H9 (cell line): ENCODE results near the gene ABTB1. TPM values are rescaled to one million over a fixed set of nuclear protein-coding genes. Genes with fewer than 3 reads are reported as not detected.

Experiments used
- DNase-seq: peaks from one replicate; pipeline ENCODE4 v3.0.0-alpha.2; 2017
- H2AFZ ChIP-seq: one replicate; pipeline ENCODE4 v1.6.1; 2013; ENCODE audit warnings: mild to moderate bottlenecking, low read length, control low read depth, moderate library complexity
- H2AK5ac ChIP-seq: 2 replicates; pipeline ENCODE4 v1.6.1; 2013; ENCODE audit warnings: low read length, control low read depth, mixed read lengths; ENCODE audit not compliant: insufficient read length
- H2BK120ac ChIP-seq: one replicate; pipeline ENCODE4 v1.6.1; 2013; ENCODE audit warnings: low read depth, mild to moderate bottlenecking, low read length, control low read depth, inconsistent platforms; ENCODE audit not compliant: poor library complexity, severe bottlenecking
- H2BK12ac ChIP-seq: 2 replicates; pipeline ENCODE4 v1.6.1; 2013; ENCODE audit warnings: low read length, control low read depth, mixed read lengths, low read depth; ENCODE audit not compliant: insufficient read length
- H2BK15ac ChIP-seq: 2 replicates; pipeline ENCODE4 v1.6.1; 2013; ENCODE audit warnings: low read depth, low read length, control low read depth
- H2BK20ac ChIP-seq: one replicate; pipeline ENCODE4 v1.6.1; 2013; ENCODE audit warnings: low read depth, mild to moderate bottlenecking, low read length, control low read depth, inconsistent platforms; ENCODE audit not compliant: poor library complexity, severe bottlenecking
- H2BK5ac ChIP-seq: 2 replicates; pipeline ENCODE4 v1.6.1; 2013; ENCODE audit warnings: low read length, control low read depth, mixed read lengths; ENCODE audit not compliant: insufficient read length
- H3K14ac ChIP-seq: 2 replicates; pipeline ENCODE4 v1.6.1; 2013; ENCODE audit warnings: low read length, control low read depth; ENCODE audit not compliant: insufficient read depth
- H3K18ac ChIP-seq: 2 replicates; pipeline ENCODE4 v1.6.1; 2013; ENCODE audit warnings: low read depth, mild to moderate bottlenecking, mixed read lengths, low read length, control low read depth; ENCODE audit not compliant: insufficient read length
- H3K23ac ChIP-seq: 2 replicates; pipeline ENCODE4 v1.6.1; 2013; ENCODE audit warnings: low read length, control low read depth, mixed read lengths, low read depth; ENCODE audit not compliant: insufficient read length
- H3K23me2 ChIP-seq: 2 replicates; pipeline ENCODE4 v1.6.1; 2013; ENCODE audit warnings: low read depth, mild to moderate bottlenecking, mixed read lengths, low read length, control low read depth; ENCODE audit not compliant: insufficient read length, poor library complexity, severe bottlenecking
- H3K27ac ChIP-seq: 2 replicates; pipeline ENCODE4 v1.5.1; 2013; ENCODE audit warnings: low read length, control low read depth, mixed read lengths, low read depth; ENCODE audit not compliant: insufficient read length
- H3K27me3 ChIP-seq: 2 replicates; pipeline ENCODE4 v1.6.1; 2013; ENCODE audit warnings: low read length, control low read depth, inconsistent platforms; ENCODE audit not compliant: insufficient read depth
- H3K4ac ChIP-seq: 2 replicates; pipeline ENCODE4 v1.6.1; 2013; ENCODE audit warnings: low read depth, mild to moderate bottlenecking, control low read depth, inconsistent platforms, low read length, moderate library complexity
- H3K4me1 ChIP-seq: 2 replicates; pipeline ENCODE4 v1.6.1; 2013; ENCODE audit warnings: low read length, control low read depth, inconsistent platforms; ENCODE audit not compliant: insufficient read depth
- H3K4me2 ChIP-seq: 2 replicates; pipeline ENCODE4 v1.6.1; 2013; ENCODE audit warnings: low read length, control low read depth, mixed read lengths; ENCODE audit not compliant: insufficient read length, insufficient read depth
- H3K56ac ChIP-seq: 2 replicates; pipeline ENCODE4 v1.6.1; 2013; ENCODE audit warnings: low read depth, mild to moderate bottlenecking, mixed read lengths, low read length, control low read depth; ENCODE audit not compliant: insufficient read length
- H3K79me1 ChIP-seq: 2 replicates; pipeline ENCODE4 v1.6.1; 2013; ENCODE audit warnings: low read depth, mild to moderate bottlenecking, moderate library complexity, low read length, control low read depth, inconsistent platforms; ENCODE audit not compliant: insufficient read depth, poor library complexity, severe bottlenecking
- H3K79me2 ChIP-seq: 2 replicates; pipeline ENCODE4 v1.6.1; 2013; ENCODE audit warnings: low read length, control low read depth, inconsistent platforms; ENCODE audit not compliant: insufficient read depth
- H3K9ac ChIP-seq: 2 replicates; pipeline ENCODE4 v1.6.1; 2013; ENCODE audit warnings: low read length, control low read depth, mixed read lengths; ENCODE audit not compliant: insufficient read length; ENCODE audit errors: extremely low read depth
- H3K9me3 ChIP-seq: one replicate; pipeline ENCODE4 v1.6.1; 2013; ENCODE audit warnings: low read depth, low read length, inconsistent platforms; ENCODE audit not compliant: control insufficient read depth
- H3T11ph ChIP-seq: one replicate; pipeline ENCODE4 v1.6.1; 2013; ENCODE audit warnings: mild to moderate bottlenecking, low read length, control low read depth, inconsistent platforms
- H4K20me1 ChIP-seq: one replicate; pipeline ENCODE4 v1.6.1; 2013; ENCODE audit not compliant: control insufficient read depth, insufficient read length, insufficient read depth
- H4K5ac ChIP-seq: 2 replicates; pipeline ENCODE4 v1.6.1; 2013; ENCODE audit warnings: low read depth, mild to moderate bottlenecking, mixed read lengths, low read length, control low read depth; ENCODE audit not compliant: insufficient read length
- H4K8ac ChIP-seq: replicated peaks from 2 replicates; pipeline ENCODE4 v1.6.1; 2013; ENCODE audit warnings: low read length, control low read depth, mixed read lengths, low read depth; ENCODE audit not compliant: insufficient read length
- H4K91ac ChIP-seq: 2 replicates; pipeline ENCODE4 v1.6.1; 2013; ENCODE audit warnings: low read depth, mild to moderate bottlenecking, moderate library complexity, mixed read lengths, low read length, control low read depth; ENCODE audit not compliant: insufficient read length
- H3K27ac Mint-ChIP-seq, 3 experiments: 2 replicates in 2 of 3; 3 replicates in 1 of 3; pipeline ENCODE4 v1.8.0; 2020 to 2021; ENCODE audit warnings: mixed read lengths in 3 of 3, mild to moderate bottlenecking in 1 of 3, moderate library complexity in 1 of 3
- H3K27me3 Mint-ChIP-seq: 2 replicates; pipeline ENCODE4 v1.8.0; 2021; ENCODE audit warnings: low read depth, mild to moderate bottlenecking, moderate library complexity, mixed read lengths
- H3K36me3 Mint-ChIP-seq, 3 experiments: 2 replicates in 2 of 3; 3 replicates in 1 of 3; pipeline ENCODE4 v1.8.0; 2020 to 2021; ENCODE audit warnings: low read depth in 3 of 3, mixed read lengths in 3 of 3; ENCODE audit not compliant: insufficient read depth in 1 of 3
- H3K4me1 Mint-ChIP-seq, 2 experiments: 2 replicates each; pipeline ENCODE4 v1.8.0; 2020; ENCODE audit warnings: mixed read lengths in 2 of 2
- H3K4me3 Mint-ChIP-seq, 2 experiments: 2 replicates in 1 of 2; 3 replicates in 1 of 2; pipeline ENCODE4 v1.8.0; 2020 to 2021; ENCODE audit warnings: mild to moderate bottlenecking in 2 of 2, mixed read lengths in 2 of 2, moderate library complexity in 1 of 2
- H3K9me3 Mint-ChIP-seq, 2 experiments: 2 replicates in 1 of 2; 3 replicates in 1 of 2; pipeline ENCODE4 v1.8.0; 2020; ENCODE audit warnings: mild to moderate bottlenecking in 2 of 2, mixed read lengths in 2 of 2, moderate library complexity in 1 of 2
- WGBS: extraction: QIAGEN DNeasy Blood & Tissue Kit; methylation state at CpG from one replicate; pipeline ENCODE4 v1.1.7; 2013; ENCODE audit warnings: missing lambda C conversion rate, low lambda C conversion rate, mixed read lengths; ENCODE audit not compliant: insufficient read length; ENCODE audit errors: extremely low coverage; 5-methylcytosine and 5-hydroxymethylcytosine counted together
- total RNA-seq: library from RNA; stranded (reverse); gene quantifications from 2 replicates; pipeline ENCODE4 v1.2.1, GENCODE V29; 2021
- TF ChIP-seq, protein P1 (sequence below): fragments of 200-600 bp; sonication (generic); conservative IDR thresholded peaks from 3 replicates; pipeline ENCODE4 v1.8.0; 2021; ENCODE audit warnings: antibody characterized with exemption, mild to moderate bottlenecking

ABTB1 gene
- total RNA-seq, 1 experiment from 2014 or later: 6.2 TPM

DNA sequence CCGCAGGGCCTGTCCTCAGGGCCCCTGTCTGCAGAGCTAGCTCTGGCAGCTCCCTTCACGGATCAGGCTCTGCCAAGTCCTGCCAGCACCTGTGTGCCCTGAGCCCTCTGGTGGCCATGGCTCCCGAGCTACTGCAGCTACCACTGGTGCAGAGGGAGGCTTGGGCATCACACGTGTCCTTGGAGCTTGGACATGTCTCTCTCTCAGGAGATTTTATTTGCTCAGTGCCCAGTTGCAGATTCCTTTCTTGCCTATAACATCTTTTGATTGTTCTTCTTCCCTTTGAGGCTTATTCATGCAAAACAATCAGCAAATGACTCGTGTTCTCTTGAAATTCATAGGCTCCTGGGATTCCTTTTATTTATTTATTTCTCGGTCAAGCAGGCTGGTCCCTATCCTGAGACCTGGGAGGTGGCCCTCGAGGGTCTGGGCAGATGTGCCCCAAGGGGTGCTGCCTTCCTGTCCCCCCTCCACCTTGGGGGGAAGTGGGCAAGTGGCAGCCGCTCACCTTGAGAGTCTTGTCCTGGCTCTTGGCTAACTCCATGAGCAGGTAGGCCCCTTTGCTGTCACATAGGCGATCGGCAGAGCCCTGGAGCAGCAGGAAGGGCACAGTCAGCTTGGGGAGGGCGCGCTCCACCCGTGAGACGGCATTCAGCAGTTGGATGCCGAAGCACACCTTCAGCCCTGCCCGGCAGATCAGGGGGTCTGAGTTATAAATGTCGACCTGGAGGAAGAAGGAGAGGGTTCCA is 21.9 kb downstream of the ABTB1 start:
- Histone ChIP-seq H3K27me3 (no peaks in the 10 kb centered on the region), H2AK5ac (no peak overlapping the region), H3K9ac (no peak overlapping the region), H3K4me2 (no peak overlapping the region), H2BK15ac (no peak overlapping the region), H3K18ac (no peak overlapping the region), H3K14ac (no peak overlapping the region), H2BK120ac (no peak overlapping the region), H3K79me2 (no peaks in the 10 kb centered on the region), H3K23me2 (no peaks in the 10 kb centered on the region), H2AFZ (no peak overlapping the region), H3K23ac (no peak overlapping the region), H3T11ph (no peak overlapping the region), H3K4me1 (no peaks in the 10 kb centered on the region; the same call in 1 of the 2 replicates), H3K4ac (no peak overlapping the region), H2BK12ac (no peak overlapping the region), H3K79me1 (no peaks in the 10 kb centered on the region), H2BK20ac (no peak overlapping the region), H3K56ac (no peak overlapping the region), H4K20me1 (no peaks in the 10 kb centered on the region), H4K5ac (no peak overlapping the region), H3K27ac (no peak overlapping the region), H4K8ac (no peak overlapping the region), H3K9me3 (no peaks in the 10 kb centered on the region), H2BK5ac (no peak overlapping the region), H4K91ac (no peak overlapping the region)
- Mint-ChIP-seq H3K27ac (peak overlapping the region in 1 of 3 experiments; percentile 35; a peak in 1 of 7 replicates), H3K36me3 (no peaks in the 10 kb centered on the region), H3K27me3 (no peaks in the 10 kb centered on the region), H3K9me3 (no peaks in the 10 kb centered on the region), H3K4me3 (no peak overlapping the region), H3K4me1 (peaks cover 13 to 30% of the 10 kb centered on the region in 2 experiments)
- WGBS: no CpG with 5 or more reads among the region's 17 CpGs
- DNase-seq: peak; percentile 75
- TF ChIP-seq, protein P1, sequence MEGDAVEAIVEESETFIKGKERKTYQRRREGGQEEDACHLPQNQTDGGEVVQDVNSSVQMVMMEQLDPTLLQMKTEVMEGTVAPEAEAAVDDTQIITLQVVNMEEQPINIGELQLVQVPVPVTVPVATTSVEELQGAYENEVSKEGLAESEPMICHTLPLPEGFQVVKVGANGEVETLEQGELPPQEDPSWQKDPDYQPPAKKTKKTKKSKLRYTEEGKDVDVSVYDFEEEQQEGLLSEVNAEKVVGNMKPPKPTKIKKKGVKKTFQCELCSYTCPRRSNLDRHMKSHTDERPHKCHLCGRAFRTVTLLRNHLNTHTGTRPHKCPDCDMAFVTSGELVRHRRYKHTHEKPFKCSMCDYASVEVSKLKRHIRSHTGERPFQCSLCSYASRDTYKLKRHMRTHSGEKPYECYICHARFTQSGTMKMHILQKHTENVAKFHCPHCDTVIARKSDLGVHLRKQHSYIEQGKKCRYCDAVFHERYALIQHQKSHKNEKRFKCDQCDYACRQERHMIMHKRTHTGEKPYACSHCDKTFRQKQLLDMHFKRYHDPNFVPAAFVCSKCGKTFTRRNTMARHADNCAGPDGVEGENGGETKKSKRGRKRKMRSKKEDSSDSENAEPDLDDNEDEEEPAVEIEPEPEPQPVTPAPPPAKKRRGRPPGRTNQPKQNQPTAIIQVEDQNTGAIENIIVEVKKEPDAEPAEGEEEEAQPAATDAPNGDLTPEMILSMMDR: peak; percentile 55
